ENCODE results near the gene GAD1.

GRCh38 chr2:170878505-170878904 lies 61.8 kb downstream of the GAD1 start:
- TF ChIP-seq CTCF (conservative IDR thresholded peaks at IDR 0.05; ENCODE audit: low read length): no peak
- TF ChIP-seq EZH2phosphoT487 (IDR thresholded peaks at IDR 0.05; ENCODE audit: borderline replicate concordance): no peak
